Left kidney (tissue), 2 donors: Measurements from ENCODE around the gene BRI3BP. TPM values are rescaled to one million over a fixed set of nuclear protein-coding genes. Genes with fewer than 3 reads are reported as not detected.
"Not testable (repeated sequence)": the region's sequence is repeated elsewhere in the genome, so short reads cannot be mapped to it uniquely, and the experiment has no call there.

Experiments used
- DNase-seq: peaks from one replicate; pipeline ENCODE4 v3.0.0-alpha.2; 2013
- polyA plus RNA-seq: library from polyadenylated mRNA; unstranded; fragments of 120-200 nt; gene quantifications from one replicate; pipeline ENCODE4 v1.2.1, GENCODE V29; 2013; ENCODE audit not compliant: insufficient read length

The BRI3BP gene
- polyA plus RNA-seq, 1 donor = 11.2 TPM

GRCh38 chr12:125018356-125018755 is 24.9 kb downstream of the BRI3BP start:
- DNase-seq = no peak

GRCh38 chr12:125021096-125021495 is 27.7 kb downstream of the BRI3BP start:
- no peak for DNase-seq

- DNase-seq = no peak
Measured at GRCh38 chr12:125021771-125022170, 28.3 kb downstream of the BRI3BP start.

GRCh38 chr12:125023065-125023464 is 29.6 kb downstream of the BRI3BP start:
- no peak for DNase-seq

- DNase-seq = no peak
Measured at GRCh38 chr12:125024949-125025563, 31.6 kb downstream of the BRI3BP start.

- DNase-seq = no peak
Measured at GRCh38 chr12:125025606-125026235, 32.3 kb downstream of the BRI3BP start.

- DNase-seq = no peak
Measured at GRCh38 chr12:125028106-125028505, 34.7 kb downstream of the BRI3BP start.

- DNase-seq = no peak
Measured at GRCh38 chr12:125029761-125030358, 36.4 kb downstream of the BRI3BP start.

GRCh38 chr12:125031471-125031870 is 38.0 kb downstream of the BRI3BP start:
- not testable (repeated sequence) for DNase-seq

- DNase-seq = no peak
Measured at GRCh38 chr12:125032466-125033152, 39.2 kb downstream of the BRI3BP start.

GRCh38 chr12:125033288-125033687 is 39.8 kb downstream of the BRI3BP start:
- DNase-seq = no peak

GRCh38 chr12:125038976-125039625 is 45.7 kb downstream of the BRI3BP start:
- DNase-seq = no peak

- DNase-seq = no peak
Measured at GRCh38 chr12:125049093-125049458, 55.6 kb downstream of the BRI3BP start.

GRCh38 chr12:125050446-125050845 is 57.0 kb downstream of the BRI3BP start:
- no peak for DNase-seq

GRCh38 chr12:125050868-125051267 is 57.4 kb downstream of the BRI3BP start:
- DNase-seq = no peak

- DNase-seq = no peak
Measured at GRCh38 chr12:125053821-125054220, 60.4 kb downstream of the BRI3BP start.

- no peak for DNase-seq
Measured at GRCh38 chr12:125055591-125055990, 62.1 kb downstream of the BRI3BP start.

- no peak for DNase-seq
Measured at GRCh38 chr12:125056306-125056705, 62.9 kb downstream of the BRI3BP start.

GRCh38 chr12:125057708-125058107 is 64.3 kb downstream of the BRI3BP start:
- no peak for DNase-seq

- DNase-seq = no peak
Measured at GRCh38 chr12:125061229-125061628, 67.8 kb downstream of the BRI3BP start.

GRCh38 chr12:125063522-125063921 is 70.1 kb downstream of the BRI3BP start:
- DNase-seq = not testable (repeated sequence)

- no peak for DNase-seq
Measured at GRCh38 chr12:125064492-125064891, 71.0 kb downstream of the BRI3BP start.
